ENCODE measurements around the gene POLE2.
"Not testable (repeated sequence)": the region's sequence is repeated elsewhere in the genome, so short reads cannot be mapped to it uniquely, and the experiment has no call there.

Gene POLE2

GRCh38 chr14:49702725-49703124, 14.7 kb upstream of the POLE2 start:
- Histone ChIP-seq H3K9ac (no peak overlapping the region), H3K36me3 (ENCODE audit: insufficient read depth) (no peaks in the 10 kb centered on the region), H3K4me2 (no peak overlapping the region), H3K4me1 (ENCODE audit: low read depth, poor library complexity, severe bottlenecking) (no peaks in the 10 kb centered on the region), H4K20me1 (ENCODE audit: insufficient read depth) (no peaks in the 10 kb centered on the region), H3K79me2 (ENCODE audit: insufficient read depth, low read depth) (no peaks in the 10 kb centered on the region), H2AFZ (ENCODE audit: low read depth) (no peak overlapping the region), H3K4me3 (IDR thresholded peaks at IDR 0.05; ENCODE audit: insufficient read depth, low read depth, low read length) (no peak overlapping the region), H3K27ac (no peak overlapping the region), H3K27me3 (ENCODE audit: insufficient read depth, low read depth) (no peaks in the 10 kb centered on the region)
- TF ChIP-seq, protein P1, sequence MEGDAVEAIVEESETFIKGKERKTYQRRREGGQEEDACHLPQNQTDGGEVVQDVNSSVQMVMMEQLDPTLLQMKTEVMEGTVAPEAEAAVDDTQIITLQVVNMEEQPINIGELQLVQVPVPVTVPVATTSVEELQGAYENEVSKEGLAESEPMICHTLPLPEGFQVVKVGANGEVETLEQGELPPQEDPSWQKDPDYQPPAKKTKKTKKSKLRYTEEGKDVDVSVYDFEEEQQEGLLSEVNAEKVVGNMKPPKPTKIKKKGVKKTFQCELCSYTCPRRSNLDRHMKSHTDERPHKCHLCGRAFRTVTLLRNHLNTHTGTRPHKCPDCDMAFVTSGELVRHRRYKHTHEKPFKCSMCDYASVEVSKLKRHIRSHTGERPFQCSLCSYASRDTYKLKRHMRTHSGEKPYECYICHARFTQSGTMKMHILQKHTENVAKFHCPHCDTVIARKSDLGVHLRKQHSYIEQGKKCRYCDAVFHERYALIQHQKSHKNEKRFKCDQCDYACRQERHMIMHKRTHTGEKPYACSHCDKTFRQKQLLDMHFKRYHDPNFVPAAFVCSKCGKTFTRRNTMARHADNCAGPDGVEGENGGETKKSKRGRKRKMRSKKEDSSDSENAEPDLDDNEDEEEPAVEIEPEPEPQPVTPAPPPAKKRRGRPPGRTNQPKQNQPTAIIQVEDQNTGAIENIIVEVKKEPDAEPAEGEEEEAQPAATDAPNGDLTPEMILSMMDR (conservative IDR thresholded peaks at IDR 0.05; ENCODE audit: low read depth, low read length): no peak

DNA sequence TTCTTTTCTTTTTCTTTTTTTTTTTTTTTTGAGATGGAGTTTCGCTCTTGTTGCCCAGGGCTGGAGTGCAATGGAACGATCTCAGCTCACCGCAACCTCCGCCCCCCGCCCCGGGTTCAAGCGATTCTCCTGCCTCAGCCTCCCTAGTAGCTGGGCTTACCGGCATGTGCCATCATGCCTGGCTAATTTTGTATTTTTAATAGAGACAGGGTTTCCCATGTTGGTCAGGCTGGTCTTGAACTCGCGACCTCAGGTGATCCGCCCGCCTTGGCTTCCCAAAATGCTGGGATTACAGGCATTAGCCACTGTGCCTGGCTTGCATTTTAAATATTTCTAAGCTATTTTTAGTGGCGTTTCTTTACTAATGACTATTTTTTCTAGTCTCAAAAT, 5.7 kb upstream of the POLE2 start:
- H2AFZ ChIP-seq (ENCODE audit: low read depth); H3K79me2 ChIP-seq (ENCODE audit: insufficient read depth, low read depth); H3K36me3 ChIP-seq (ENCODE audit: insufficient read depth); H3K4me1 ChIP-seq (ENCODE audit: low read depth, poor library complexity, severe bottlenecking); H3K27me3 ChIP-seq (ENCODE audit: insufficient read depth, low read depth); H3K27ac ChIP-seq; H4K20me1 ChIP-seq (ENCODE audit: insufficient read depth); H3K4me3 ChIP-seq (IDR thresholded peaks at IDR 0.05; ENCODE audit: insufficient read depth, low read depth, low read length); H3K4me2 ChIP-seq; H3K9ac ChIP-seq: not testable (repeated sequence)

DNA sequence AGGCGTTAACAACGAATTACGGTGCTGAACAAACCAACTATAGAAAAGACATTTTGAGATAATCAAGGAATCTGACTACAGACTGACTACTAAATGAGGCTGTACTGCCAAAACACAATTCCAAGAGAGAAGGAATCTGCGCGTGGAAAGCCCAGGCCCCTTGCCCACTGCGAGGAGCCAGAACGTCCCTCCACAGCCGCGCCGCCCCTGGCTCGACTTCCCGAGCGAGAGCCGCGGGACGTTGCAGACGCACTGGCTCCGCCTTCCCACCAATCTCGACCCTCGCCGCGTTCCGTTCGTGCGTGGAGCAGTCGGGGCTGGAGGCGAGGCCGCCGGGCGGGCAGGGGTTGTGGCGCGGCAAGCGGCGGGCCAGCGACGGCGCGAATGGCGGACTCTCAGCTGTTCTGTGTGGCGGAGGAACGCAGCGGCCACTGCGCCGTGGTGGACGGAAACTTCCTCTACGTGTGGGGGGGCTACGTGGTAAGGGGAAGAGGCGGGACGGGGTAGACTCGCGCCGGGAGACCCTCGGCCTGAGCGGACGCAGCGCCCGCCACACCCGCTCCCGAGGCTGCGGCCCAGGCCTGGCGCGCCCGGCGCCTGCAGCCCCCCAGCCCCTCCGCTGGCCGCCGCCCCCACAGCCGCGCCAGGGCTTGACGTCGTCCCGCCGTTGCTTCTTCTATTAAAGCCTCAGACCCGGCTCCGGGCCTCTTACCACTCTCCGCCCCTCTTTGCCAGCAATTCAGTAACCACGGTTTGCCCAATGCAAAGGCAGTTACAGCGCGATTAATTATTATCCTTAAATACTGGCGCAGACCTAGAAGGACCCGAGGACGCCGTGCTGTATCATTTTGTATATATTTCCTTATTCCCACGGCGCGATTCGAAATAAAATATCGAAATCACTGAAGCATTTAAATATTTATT, 5.1 kb upstream of the POLE2 start, which contains the start of gene KLHDC1:
KLHDC1 (plus strand) TSS at position 310 of the 924 bp plus-strand sequence; CDS start at position 385, 75 bp downstream.
- no peak within 1 kb of the TSS for H3K9ac ChIP-seq
- no peak within 1 kb of the TSS for H3K4me3 ChIP-seq (IDR thresholded peaks at IDR 0.05; ENCODE audit: insufficient read depth, low read depth, low read length)
- no peak within 1 kb of the TSS for H3K4me2 ChIP-seq
- H3K4me1 ChIP-seq (ENCODE audit: low read depth, poor library complexity, severe bottlenecking): no peaks in the 10 kb centered on the region
- no peaks in the 10 kb centered on the region for H3K79me2 ChIP-seq (ENCODE audit: insufficient read depth, low read depth)
- H3K36me3 ChIP-seq (ENCODE audit: insufficient read depth): no peaks in the 10 kb centered on the region
- no peak within 1 kb of the TSS for H3K27ac ChIP-seq
- no peaks in the 10 kb centered on the region for H3K27me3 ChIP-seq (ENCODE audit: insufficient read depth, low read depth)
- TF ChIP-seq, protein P1 (conservative IDR thresholded peaks at IDR 0.05; ENCODE audit: low read depth, low read length): no peak
- H4K20me1 ChIP-seq (ENCODE audit: insufficient read depth): no peaks in the 10 kb centered on the region
- H2AFZ ChIP-seq (ENCODE audit: low read depth): no peak within 1 kb of the TSS

GRCh38 chr14:49692193-49692757, 4.3 kb upstream of the POLE2 start:
- TF ChIP-seq, protein P1 (conservative IDR thresholded peaks at IDR 0.05; ENCODE audit: low read depth, low read length): no peak
- H3K27ac ChIP-seq: no peak overlapping the region
- H3K4me3 ChIP-seq (IDR thresholded peaks at IDR 0.05; ENCODE audit: insufficient read depth, low read depth, low read length): no peak overlapping the region
- H3K27me3 ChIP-seq (ENCODE audit: insufficient read depth, low read depth): no peaks in the 10 kb centered on the region
- H3K9ac ChIP-seq: no peak overlapping the region
- peaks cover 3% of the 10 kb centered on the region; the same call in 1 of the 2 replicates for H3K79me2 ChIP-seq (ENCODE audit: insufficient read depth, low read depth)
- H3K36me3 ChIP-seq (ENCODE audit: insufficient read depth): no peaks in the 10 kb centered on the region
- peaks cover 1% of the 10 kb centered on the region for H3K4me1 ChIP-seq (ENCODE audit: low read depth, poor library complexity, severe bottlenecking)
- no peaks in the 10 kb centered on the region for H4K20me1 ChIP-seq (ENCODE audit: insufficient read depth)
- no peak overlapping the region for H3K4me2 ChIP-seq
- no peak overlapping the region for H2AFZ ChIP-seq (ENCODE audit: low read depth)
